Measurements from ENCODE around the gene HIPK2.

Gene HIPK2

DNA sequence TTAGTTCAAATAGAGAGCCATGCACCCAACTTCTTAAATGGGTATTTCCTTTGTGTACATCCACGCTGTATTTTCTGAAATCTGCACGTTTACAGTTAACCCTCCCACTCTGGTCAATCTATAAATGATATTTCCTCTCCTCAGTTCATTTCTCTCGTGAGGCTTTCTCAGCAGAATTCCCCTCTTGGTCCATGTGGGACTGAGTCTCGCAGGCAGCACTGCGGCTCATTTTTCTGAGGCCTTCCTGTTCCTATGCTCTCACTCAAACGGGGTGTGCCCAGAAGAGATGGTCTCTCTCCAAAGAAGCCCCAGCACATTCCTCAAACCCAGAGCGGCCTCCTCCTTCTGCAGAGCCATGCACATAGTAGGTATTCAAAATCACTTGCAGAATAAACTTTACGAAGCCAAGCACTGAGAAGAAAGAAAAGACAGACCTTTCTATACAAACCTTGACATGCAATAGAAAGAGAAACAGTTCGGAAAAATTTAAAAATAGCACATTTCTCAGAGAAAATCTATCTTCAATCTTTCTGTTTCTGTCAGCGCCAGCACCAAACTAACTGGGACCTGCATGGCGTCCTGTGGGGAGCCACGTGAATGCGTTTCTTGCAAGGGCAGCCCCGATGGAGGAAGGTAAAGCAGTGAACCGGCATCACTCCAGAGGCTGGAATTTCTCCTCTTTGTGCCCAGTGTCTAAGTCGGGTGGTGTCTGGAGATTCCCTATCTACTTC is 77.1 kb downstream of the HIPK2 start:
- TF ChIP-seq GATA3 (IDR thresholded peaks at IDR 0.05; ENCODE audit: low read depth, low read length), result no peak
- TF ChIP-seq GATA2 (IDR thresholded peaks at IDR 0.05; ENCODE audit: low read depth, low read length), result no peak

GRCh38 chr7:139699640-139700504 is 77.9 kb downstream of the HIPK2 start:
- no peak for TF ChIP-seq GATA3 (IDR thresholded peaks at IDR 0.05; ENCODE audit: low read depth, low read length)
- no peak for TF ChIP-seq GATA2 (IDR thresholded peaks at IDR 0.05; ENCODE audit: low read depth, low read length)

GRCh38 chr7:139698844-139699243 is 79.0 kb downstream of the HIPK2 start:
- TF ChIP-seq GATA2 (IDR thresholded peaks at IDR 0.05; ENCODE audit: low read depth, low read length) (no peak), GATA3 (IDR thresholded peaks at IDR 0.05; ENCODE audit: low read depth, low read length) (no peak)

DNA sequence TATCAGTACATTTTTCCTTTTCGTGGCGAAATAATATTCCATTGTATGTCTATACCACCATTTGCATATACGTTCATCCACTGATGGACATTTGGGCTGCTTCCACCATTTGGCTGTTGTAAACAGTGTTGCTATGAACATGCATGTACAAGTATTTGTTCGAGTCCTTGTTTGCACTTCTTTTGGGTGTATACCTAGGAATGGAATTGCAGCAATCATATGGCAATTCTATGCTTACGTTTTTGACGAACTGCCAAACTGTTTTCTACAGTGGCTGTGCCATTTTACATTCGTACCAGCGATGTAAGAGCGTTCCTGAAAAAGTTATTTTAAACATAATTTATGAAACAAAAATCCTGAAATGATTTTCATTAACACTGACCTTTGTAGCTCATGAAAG is 79.5 kb downstream of the HIPK2 start:
- TF ChIP-seq GATA3 (IDR thresholded peaks at IDR 0.05; ENCODE audit: low read depth, low read length), result no peak

DNA sequence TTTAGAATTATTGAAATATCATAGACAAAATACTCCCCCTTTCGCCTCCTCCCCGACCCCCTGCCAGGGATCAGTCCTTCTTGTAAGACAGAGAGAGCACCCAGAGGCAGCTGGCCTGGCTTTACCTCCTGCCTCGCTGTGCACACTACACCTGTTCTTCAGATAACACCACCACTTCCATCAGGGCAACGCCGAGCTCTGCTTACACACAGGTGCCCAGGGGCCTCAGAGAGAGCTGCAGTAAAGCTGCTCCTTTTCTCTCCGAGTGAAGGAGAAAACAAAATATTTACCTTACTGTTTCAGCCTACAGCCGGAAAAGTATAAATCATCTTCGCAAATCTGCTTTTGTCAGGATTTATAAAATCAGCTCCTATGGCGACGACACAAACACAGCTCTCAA is 80.7 kb downstream of the HIPK2 start:
- TF ChIP-seq GATA3 (IDR thresholded peaks at IDR 0.05; ENCODE audit: low read depth, low read length) (no peak), GATA2 (IDR thresholded peaks at IDR 0.05; ENCODE audit: low read depth, low read length) (no peak)

DNA sequence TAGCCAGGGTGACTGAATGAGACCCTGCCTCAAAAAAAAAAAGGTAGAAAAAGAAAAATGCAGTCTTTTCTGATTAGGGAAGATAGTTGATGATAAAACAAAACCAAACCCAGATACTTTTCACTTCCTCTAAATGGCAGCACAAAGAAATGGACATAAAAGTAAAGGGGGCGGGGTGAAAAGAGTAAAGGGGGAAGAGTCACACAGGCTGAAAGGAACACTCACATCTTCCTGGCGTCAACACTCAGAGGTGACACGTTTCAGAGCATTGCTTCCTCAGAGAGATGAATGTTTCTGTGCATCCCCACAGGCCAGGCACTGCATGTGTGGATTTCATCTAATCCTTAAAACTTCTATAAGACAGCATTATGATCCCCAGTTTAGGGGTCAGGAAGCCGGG is 81.2 kb downstream of the HIPK2 start:
- TF ChIP-seq GATA2 (IDR thresholded peaks at IDR 0.05; ENCODE audit: low read depth, low read length) (no peak), GATA3 (IDR thresholded peaks at IDR 0.05; ENCODE audit: low read depth, low read length) (no peak)

- TF ChIP-seq GATA3 (IDR thresholded peaks at IDR 0.05; ENCODE audit: low read depth, low read length) (no peak), GATA2 (IDR thresholded peaks at IDR 0.05; ENCODE audit: low read depth, low read length) (no peak)
These were observed 82.2 kb downstream of the HIPK2 start for GRCh38 chr7:139695588-139695987.

- TF ChIP-seq GATA2 (IDR thresholded peaks at IDR 0.05; ENCODE audit: low read depth, low read length), result no peak
- TF ChIP-seq GATA3 (IDR thresholded peaks at IDR 0.05; ENCODE audit: low read depth, low read length), result no peak
These were observed 82.7 kb downstream of the HIPK2 start for GRCh38 chr7:139695051-139695450.

DNA sequence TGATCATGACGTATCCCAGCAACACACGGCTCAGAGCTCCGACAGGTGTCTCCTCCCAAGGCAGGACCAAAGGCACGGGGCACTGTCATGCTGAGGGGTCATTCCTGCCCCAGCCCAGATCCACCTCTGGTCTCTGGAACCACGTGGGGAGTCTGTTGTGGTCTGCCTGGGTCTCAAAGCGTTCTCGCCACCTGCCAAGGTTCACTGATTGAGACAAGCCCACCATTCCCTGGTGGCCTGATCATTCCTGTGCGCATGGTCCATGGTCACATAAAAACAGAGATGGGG is 83.5 kb downstream of the HIPK2 start:
- TF ChIP-seq GATA2 (IDR thresholded peaks at IDR 0.05; ENCODE audit: low read depth, low read length), result no peak
- no peak for TF ChIP-seq GATA3 (IDR thresholded peaks at IDR 0.05; ENCODE audit: low read depth, low read length)

DNA sequence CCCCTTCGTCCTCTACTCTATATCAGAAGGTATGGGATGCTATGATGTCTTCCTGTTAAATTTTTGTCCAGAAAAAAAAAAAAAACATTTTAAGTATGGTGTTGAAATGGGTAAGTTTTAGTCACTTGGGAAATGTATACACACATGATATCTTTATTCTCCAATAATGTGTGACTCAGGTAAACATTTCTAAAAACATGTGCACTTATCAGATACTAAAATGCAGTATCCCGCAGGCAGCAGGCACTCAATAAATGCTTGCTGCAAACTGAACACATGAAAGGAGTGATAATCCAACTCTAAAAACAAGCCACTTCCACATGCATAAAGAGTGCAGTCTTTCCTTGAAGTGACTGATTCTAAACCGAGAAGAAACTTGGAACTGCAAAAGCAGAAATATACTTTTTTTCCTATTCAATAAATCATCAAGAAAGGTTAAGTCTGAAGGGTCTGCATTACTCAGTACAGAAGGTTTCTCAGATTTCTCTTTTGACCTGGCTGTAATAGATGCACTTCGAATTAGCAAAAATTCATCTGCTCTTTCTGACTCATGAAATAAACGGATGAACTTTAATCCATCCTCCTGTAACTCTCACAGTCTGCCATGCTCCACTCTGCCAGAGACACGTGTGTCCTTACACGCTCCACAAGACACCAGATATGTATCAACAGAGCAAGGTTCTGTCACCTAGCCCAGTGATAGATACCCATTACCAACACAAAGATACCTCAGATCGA is 84.0 kb downstream of the HIPK2 start:
- TF ChIP-seq GATA2 (IDR thresholded peaks at IDR 0.05; ENCODE audit: low read depth, low read length), result no peak
- no peak for TF ChIP-seq GATA3 (IDR thresholded peaks at IDR 0.05; ENCODE audit: low read depth, low read length)

DNA sequence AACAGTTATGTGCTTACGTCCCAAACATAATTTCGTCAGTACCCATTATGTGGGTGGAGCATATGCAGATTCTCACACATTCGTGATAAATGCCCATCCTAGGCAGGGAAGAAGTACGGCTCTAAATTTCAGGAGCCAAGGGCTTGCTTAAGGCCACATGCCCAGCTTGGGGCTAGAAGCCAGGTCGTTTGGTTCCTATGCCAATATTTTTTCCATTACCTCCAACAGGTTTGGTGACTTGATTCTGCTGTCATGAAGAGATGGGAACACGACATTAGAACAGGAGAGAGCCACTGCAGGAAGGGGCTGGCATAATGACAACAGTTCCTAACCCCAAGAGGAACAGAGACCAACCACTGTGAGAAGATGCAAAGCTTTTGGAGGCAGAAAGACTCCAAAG is 85.1 kb downstream of the HIPK2 start:
- TF ChIP-seq GATA3 (IDR thresholded peaks at IDR 0.05; ENCODE audit: low read depth, low read length), result no peak
- no peak for TF ChIP-seq GATA2 (IDR thresholded peaks at IDR 0.05; ENCODE audit: low read depth, low read length)

DNA sequence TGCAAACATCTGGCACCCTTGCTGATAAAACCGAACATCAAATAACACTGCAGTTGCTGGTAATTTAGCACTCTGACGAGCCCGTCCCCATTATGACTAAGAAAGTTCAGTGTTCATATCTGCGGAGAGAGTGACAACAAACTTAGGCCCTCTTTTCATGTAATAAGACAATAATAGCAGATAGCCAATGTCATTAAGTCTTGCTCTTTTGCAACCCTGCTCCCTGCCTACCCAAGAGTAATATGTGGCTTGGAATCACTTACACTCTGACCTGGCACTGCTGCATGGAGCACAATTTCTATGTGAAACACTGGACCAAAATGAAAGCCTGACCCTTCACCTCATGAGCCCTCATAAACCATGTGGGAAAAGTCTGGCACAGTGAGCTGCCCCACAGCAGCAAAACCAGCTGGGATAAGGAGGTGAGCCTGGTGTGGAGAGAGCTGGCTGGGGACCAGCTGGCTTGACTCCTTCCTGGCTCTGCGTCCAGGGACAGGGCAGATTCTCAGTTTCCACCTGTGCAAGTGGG is 86.5 kb downstream of the HIPK2 start:
- no peak for TF ChIP-seq GATA3 (IDR thresholded peaks at IDR 0.05; ENCODE audit: low read depth, low read length)
- no peak for TF ChIP-seq GATA2 (IDR thresholded peaks at IDR 0.05; ENCODE audit: low read depth, low read length)

DNA sequence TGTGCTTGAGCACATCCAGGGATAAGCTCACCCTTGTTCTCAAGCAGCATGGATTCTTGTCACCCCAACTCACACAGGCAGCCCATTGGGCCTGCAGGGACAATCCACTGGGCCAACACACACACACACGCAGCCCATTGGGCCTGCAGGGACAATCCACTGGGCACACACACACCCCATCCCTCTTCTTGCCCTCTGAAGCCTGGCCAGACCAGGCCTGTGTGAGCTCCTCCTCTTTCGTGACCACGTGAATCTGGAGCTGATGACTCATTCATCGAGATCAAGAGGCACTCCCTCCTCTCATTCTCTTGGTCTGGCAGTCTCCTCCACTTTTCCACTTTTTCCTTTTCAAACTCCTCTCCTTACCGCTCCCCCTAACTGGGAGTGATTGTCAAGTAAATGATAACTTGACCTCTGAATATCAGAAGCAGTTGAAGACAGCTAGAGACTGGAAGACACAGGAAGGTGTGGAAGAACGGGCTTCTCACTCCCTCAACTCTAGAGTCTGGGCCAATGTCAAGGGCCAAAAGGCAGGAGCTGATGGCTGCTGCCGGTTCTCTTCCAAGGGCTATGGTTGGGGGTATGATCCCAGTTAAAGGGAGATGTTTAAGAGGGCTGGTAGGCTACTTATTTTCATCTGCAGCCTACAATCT is 89.7 kb downstream of the HIPK2 start:
- no peak for TF ChIP-seq GATA3 (IDR thresholded peaks at IDR 0.05; ENCODE audit: low read depth, low read length)
- no peak for TF ChIP-seq GATA2 (IDR thresholded peaks at IDR 0.05; ENCODE audit: low read depth, low read length)
